ENCODE results near the gene RNF115.
"Not testable (repeated sequence)": the region's sequence is repeated elsewhere in the genome, so short reads cannot be mapped to it uniquely, and the experiment has no call there.

RNF115 gene

GRCh38 chr1:145730467-145730866 lies 93.4 kb downstream of the RNF115 start:
- DNase-seq (ENCODE audit: low read depth) = no peak

- no peak for DNase-seq (ENCODE audit: low read depth)
Measured at GRCh38 chr1:145729666-145730436, 94.0 kb downstream of the RNF115 start.

GRCh38 chr1:145729196-145729595 lies 94.7 kb downstream of the RNF115 start:
- no peak for DNase-seq (ENCODE audit: low read depth)

- not testable (repeated sequence) for DNase-seq (ENCODE audit: low read depth)
Measured at GRCh38 chr1:145726193-145726592, 97.7 kb downstream of the RNF115 start.

- peak; percentile 25 for DNase-seq (ENCODE audit: low read depth)
Measured at GRCh38 chr1:145720878-145721671, 102.8 kb downstream of the RNF115 start.

GRCh38 chr1:145720556-145720877 lies 103.4 kb downstream of the RNF115 start:
- DNase-seq (ENCODE audit: low read depth) = peak; percentile 62

GRCh38 chr1:145719230-145720079 lies 104.4 kb downstream of the RNF115 start, which contains the start of gene CD160:
Gene CD160, plus strand, starts transcription at chr1:145719499. Its CDS starts 8,829 bp downstream, at chr1:145728328.
- no peak for DNase-seq (ENCODE audit: low read depth)

GRCh38 chr1:145718465-145718864 lies 105.4 kb downstream of the RNF115 start:
- DNase-seq (ENCODE audit: low read depth) = not testable (repeated sequence)

- DNase-seq (ENCODE audit: low read depth) = no peak
Measured at GRCh38 chr1:145717833-145718232, 106.1 kb downstream of the RNF115 start.

GRCh38 chr1:145716641-145717345 lies 107.1 kb downstream of the RNF115 start:
- no peak for DNase-seq (ENCODE audit: low read depth)

GRCh38 chr1:145714524-145715111 lies 109.3 kb downstream of the RNF115 start:
- no peak for DNase-seq (ENCODE audit: low read depth)

GRCh38 chr1:145711213-145711651 lies 112.7 kb downstream of the RNF115 start:
- DNase-seq (ENCODE audit: low read depth) = no peak

GRCh38 chr1:145710291-145711027 lies 113.4 kb downstream of the RNF115 start:
- no peak for DNase-seq (ENCODE audit: low read depth)

- no peak for DNase-seq (ENCODE audit: low read depth)
Measured at GRCh38 chr1:145708063-145708462, 115.8 kb downstream of the RNF115 start.

- DNase-seq (ENCODE audit: low read depth) = no peak
Measured at GRCh38 chr1:145707183-145707867, 116.6 kb downstream of the RNF115 start, which contains the start of gene PDZK1. Gene PDZK1, minus strand, starts transcription at chr1:145707368. Its CDS starts 19,347 bp downstream, at chr1:145688021.

- no peak for DNase-seq (ENCODE audit: low read depth)
Measured at GRCh38 chr1:145706086-145706664, 117.7 kb downstream of the RNF115 start.

GRCh38 chr1:145705622-145706021 lies 118.3 kb downstream of the RNF115 start:
- DNase-seq (ENCODE audit: low read depth) = no peak

- no peak for DNase-seq (ENCODE audit: low read depth)
Measured at GRCh38 chr1:145702826-145703225, 121.1 kb downstream of the RNF115 start.

- no peak for DNase-seq (ENCODE audit: low read depth)
Measured at GRCh38 chr1:145702052-145702451, 121.8 kb downstream of the RNF115 start.
